GM21390 (cell line): Measurements from ENCODE around the gene B4GALNT1.

Source experiments
- ATAC-seq: cut with Tn5 transposase; IDR thresholded peaks from one replicate; pipeline ENCODE4 v1.9.1; 2021; ENCODE audit not compliant: unreplicated experiment

The B4GALNT1 gene

GRCh38 chr12:57609781-57610553 is 23.0 kb downstream of the B4GALNT1 start:
- ATAC-seq, result no peak

DNA sequence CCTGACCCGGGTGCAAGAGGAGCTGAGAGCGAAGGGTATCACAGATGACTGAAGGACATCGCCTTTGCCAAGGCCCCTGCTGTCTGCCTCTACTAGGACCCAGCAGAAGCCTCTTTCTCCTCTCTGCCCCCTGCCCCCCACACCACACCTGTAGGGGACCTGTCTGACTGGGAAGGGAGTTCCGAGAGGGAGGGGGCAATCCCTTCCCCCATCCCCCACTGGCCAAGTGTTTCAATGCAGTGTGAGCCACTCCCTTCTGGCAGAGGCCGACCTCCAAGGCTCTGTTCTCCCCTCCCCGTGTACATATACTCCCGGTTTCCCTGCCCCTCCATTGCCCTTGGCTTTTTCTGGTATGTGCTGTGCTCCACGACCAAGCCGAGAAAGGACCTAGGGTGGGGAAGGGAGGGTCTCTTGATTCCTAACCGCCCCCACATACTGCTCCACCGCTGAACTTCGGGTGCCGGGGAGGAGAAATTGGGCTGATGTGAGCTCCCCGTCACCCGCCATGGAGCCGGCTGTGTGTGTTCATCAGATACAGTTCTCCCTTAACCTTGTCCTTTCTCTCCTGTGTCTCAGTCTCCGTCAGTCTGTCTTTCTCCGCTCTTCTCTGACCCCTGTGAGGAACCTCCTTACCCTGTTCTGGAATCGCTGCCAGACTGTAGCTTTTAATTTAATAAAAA is 23.8 kb downstream of the B4GALNT1 start:
- ATAC-seq, result no peak

GRCh38 chr12:57607958-57608663 is 24.9 kb downstream of the B4GALNT1 start:
- ATAC-seq, result no peak

DNA sequence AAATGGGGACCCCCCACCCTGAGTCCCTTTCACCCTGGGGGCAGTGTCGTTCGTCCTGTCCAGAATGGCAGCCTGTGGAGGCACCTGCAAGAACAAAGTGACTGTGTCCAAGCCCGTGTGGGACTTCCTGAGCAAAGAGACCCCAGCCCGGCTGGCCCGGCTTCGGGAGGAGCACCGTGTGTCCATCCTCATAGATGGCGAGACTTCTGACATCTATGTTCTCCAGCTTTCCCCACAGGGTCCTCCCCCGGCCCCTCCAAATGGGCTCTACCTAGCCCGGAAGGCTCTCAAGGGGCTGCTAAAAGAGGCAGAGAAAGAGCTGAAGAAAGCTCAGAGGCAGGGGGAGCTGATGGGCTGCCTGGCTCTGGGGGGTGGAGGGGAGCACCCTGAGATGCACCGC is 26.2 kb downstream of the B4GALNT1 start:
- no peak for ATAC-seq

DNA sequence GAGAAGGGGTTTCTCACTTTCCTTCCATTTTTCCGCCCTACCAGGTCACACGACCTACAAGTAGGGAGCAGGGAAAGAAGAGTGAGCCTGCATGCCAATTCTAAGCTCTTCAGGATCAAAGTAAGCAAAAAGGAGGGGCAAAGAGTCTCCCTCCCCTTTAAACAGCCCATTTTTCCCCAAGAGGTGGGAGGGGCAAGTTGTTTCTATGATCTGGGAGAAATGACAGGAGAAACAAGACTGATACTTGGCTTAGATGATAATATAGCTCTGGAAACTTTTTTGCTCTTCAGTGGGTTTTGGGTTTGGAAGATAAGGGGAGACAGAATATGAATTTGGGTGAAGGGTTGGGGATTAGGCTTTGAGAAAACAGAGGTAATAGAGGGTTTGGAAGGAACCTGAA is 26.6 kb downstream of the B4GALNT1 start:
- no peak for ATAC-seq

GRCh38 chr12:57605811-57606311 is 27.1 kb downstream of the B4GALNT1 start:
- no peak for ATAC-seq

GRCh38 chr12:57604992-57605810 is 27.8 kb downstream of the B4GALNT1 start:
- ATAC-seq, result no peak

DNA sequence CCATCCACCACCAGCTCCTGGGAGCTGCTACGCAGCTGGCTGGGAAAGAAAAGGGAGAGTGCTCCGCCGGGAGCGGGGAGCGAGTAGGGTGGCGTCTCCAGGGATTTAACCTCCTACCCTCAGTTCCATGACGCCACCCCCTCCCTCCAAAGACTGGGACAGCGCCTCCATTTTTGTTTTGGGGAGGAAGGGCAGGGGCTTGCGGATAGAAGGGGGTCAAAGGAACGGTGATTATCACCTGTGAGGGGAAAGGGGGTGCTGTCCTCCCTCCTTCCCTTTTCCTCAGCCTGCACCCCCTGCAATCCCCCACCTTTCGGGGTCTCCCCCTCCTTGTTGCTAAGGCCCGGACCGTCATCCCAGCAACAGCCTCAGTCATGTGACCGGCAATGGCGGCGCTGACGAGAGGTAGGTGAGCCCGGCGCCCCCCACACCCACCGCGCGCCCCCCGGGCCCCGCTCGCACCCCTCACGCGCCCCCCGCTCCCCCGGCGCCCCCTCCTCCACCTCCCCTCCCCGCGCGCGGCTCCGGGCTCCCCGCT is 28.5 kb downstream of the B4GALNT1 start, which contains the start of gene DTX3:
TSS of gene DTX3 (plus strand) at position 371 of the 538 bp plus-strand sequence. CDS start 1,694 bp downstream, outside the sequence.
- ATAC-seq, result no peak

DNA sequence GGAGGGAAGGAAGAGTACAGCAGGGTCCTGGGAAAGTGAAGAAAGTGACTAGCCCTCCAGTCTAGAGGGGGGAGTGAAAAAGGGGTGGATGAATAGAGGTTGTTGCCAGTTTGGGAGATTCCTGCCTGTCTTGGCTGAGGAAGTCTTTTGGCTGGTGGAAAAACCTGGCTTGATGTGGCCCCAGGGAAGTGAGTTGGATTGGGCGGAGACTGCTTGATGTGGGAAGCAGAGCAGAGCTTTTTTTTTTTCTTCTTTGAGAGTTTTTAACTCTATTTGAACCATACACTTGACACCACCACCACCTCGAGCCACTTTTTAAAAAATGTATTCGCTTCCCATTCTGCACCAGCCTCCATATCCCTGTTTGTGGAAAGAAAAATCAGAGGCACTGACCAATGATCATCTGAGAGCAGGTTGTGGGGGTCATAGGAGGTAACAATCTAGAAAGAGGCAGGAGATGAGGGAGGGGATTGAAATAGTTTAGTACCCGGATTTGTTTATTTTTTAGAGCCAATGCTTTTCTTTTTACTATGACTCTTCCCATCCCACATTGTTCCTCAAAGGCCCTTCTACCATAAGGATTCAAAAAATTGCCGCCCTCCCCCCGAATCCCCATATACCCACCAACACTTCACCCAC is 29.1 kb downstream of the B4GALNT1 start:
- ATAC-seq, result no peak

DNA sequence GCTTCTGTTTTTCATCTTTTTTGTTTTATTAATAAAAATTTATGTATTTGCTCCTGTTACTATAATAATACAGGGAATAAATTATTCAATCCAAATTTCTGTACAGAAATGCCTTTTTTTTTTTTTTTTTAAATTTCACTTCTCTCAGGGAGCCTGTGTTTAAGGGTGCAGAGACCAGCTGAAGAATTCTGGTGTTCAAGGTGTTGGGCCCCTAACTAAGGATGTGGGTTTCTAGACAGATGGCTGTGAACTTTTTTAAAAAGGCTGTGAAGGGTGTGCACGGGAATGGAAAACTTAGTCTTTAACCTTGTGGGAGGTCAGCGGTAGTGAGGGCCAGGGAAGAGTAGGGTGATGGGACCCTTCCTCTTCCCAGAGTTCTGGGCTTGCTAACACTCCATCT is 29.7 kb downstream of the B4GALNT1 start:
- ATAC-seq, result no peak

DNA sequence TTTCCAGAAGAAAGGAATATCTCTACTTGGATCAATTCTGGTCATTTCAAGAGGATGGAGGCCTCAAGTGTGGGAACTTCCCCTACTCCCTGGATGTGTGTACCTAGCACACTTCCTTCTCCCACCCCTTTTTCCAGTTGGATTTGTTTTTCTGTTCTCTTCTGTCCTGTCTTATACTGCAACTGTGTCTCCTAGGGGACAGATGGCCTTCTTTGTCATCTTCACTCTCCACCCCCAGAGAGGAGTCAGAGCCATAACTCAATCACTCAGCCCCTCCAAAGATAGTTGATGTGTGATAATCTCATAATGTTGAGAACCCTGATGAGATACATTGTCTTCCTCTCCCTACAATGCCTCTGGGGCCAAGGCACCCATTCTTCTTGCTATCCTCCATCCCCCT is 30.5 kb downstream of the B4GALNT1 start:
- ATAC-seq, result no peak

- no peak for ATAC-seq
These were observed 32.6 kb downstream of the B4GALNT1 start for GRCh38 chr12:57600395-57600794.

- no peak for ATAC-seq
These were observed 39.8 kb downstream of the B4GALNT1 start for GRCh38 chr12:57593187-57593586.

GRCh38 chr12:57592551-57593165 is 40.3 kb downstream of the B4GALNT1 start:
- ATAC-seq, result no peak

GRCh38 chr12:57591782-57592325 is 41.1 kb downstream of the B4GALNT1 start:
- ATAC-seq, result peak; percentile 8

GRCh38 chr12:57590864-57591781 is 41.9 kb downstream of the B4GALNT1 start, which contains the start of gene PIP4K2C:
Gene PIP4K2C (plus strand): TSS chr12:57591192. CDS start chr12:57591290, 98 bp downstream.
- ATAC-seq, result peak; percentile 97

DNA sequence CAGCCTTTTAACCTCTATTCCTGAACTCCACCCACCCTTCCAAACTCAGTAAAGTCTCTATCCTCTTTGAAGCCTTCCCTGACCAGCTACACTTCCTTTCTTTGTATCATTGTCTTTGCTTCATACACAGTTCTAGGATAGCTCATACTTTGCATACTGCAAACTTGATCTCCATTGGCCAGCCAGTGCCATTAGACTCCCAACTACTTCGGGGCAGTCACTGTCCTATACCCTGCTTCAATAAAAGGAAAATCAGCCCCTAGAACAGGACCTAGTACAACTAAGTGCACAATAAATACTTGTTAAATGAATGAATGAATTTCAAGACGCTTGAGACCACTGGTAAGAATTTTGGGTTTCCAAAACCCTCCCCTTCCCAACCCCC is 42.5 kb downstream of the B4GALNT1 start:
- ATAC-seq, result no peak
